Ovary (tissue), 9 donors: ENCODE measurements around the gene CMTM6. TPM values are rescaled to one million over a fixed set of nuclear protein-coding genes. Genes with fewer than 3 reads are reported as not detected.

ENCODE experiments used
- DNase-seq, 5 donors: peaks; one replicate each; pipeline ENCODE4 v3.0.0-alpha.2; 2019 to 2020
- H3K27ac ChIP-seq, 2 donors: fragments of 200-600 bp; one replicate each; pipeline versions ENCODE4 v1.5.1 to v1.8.0; 2019 to 2022
- H3K27me3 ChIP-seq: fragments of 200-600 bp; one replicate; pipeline ENCODE4 v1.8.0; 2022
- H3K36me3 ChIP-seq: fragments of 200-600 bp; sonication (generic); one replicate; pipeline ENCODE4 v1.5.1; 2019
- H3K4me1 ChIP-seq: one replicate; pipeline ENCODE4 v1.8.1; 2013; ENCODE audit warnings: mild to moderate bottlenecking, moderate library complexity; ENCODE audit not compliant: insufficient read depth
- H3K4me3 ChIP-seq: fragments of 200-600 bp; sonication (generic); one replicate; pipeline ENCODE4 v1.5.1; 2017
- H3K9me3 ChIP-seq, 2 donors: fragments of 200-600 bp in 1 of 2; sonication (generic) in 1 of 2; one replicate each; pipeline versions ENCODE4 v1.5.1 to v1.8.1; 2013 to 2019; ENCODE audit warnings: mild to moderate bottlenecking in 1 of 2, moderate library complexity in 1 of 2
- CTCF ChIP-seq, 3 donors: fragments of 450-650 bp in 2 of 3; fragments of 200-600 bp in 1 of 3; IDR thresholded peaks; one replicate each; pipeline versions ENCODE4 v1.5.1 to v1.8.0; 2016 to 2022; ENCODE audit warnings: antibody characterized with exemption in 3 of 3, mild to moderate bottlenecking in 1 of 3
- EP300 ChIP-seq: sonication (generic); formaldehyde crosslinking; IDR thresholded peaks from one replicate; pipeline ENCODE4 v1.6.1; 2017; ENCODE audit warnings: antibody characterized with exemption
- POLR2A ChIP-seq: fragments of 450-650 bp; IDR thresholded peaks from one replicate; pipeline ENCODE4 v1.6.1; 2017; ENCODE audit warnings: antibody characterized with exemption, mild to moderate bottlenecking, moderate library complexity
- WGBS, 3 donors: extraction: QIAGEN DNeasy Blood & Tissue Kit in 1 of 3; methylation state at CpG; one replicate each; pipeline versions ENCODE4 v1.1.5 to v1.1.7; 2013 to 2017; 5-methylcytosine and 5-hydroxymethylcytosine counted together
- intact Hi-C, 4 donors: fragments of 100-400 bp; cut with DNase I; formaldehyde crosslinking; loops; one replicate each; pipeline versions ENCODE4 v1.11.0 to v1.15.1; 2022 to 2023
- polyA plus RNA-seq, 2 donors: library from polyadenylated mRNA; stranded (reverse); fragments of 200-250 nt in 1 of 2; fragments of 350-450 nt in 1 of 2; fragmentation: Illumina TruSeq in 1 of 2; extraction: RNeasy Lipid Tissue Mini Kit (QIAGEN cat#74804) in 1 of 2; gene quantifications; one replicate each; pipeline ENCODE4 v1.2.3, GENCODE V29; 2013 to 2014
- total RNA-seq, 7 donors: library from RNA; depleted of rRNA in 2 of 7; stranded (reverse); fragments of >200 nt in 2 of 7; fragmentation: NEBNext Ultra II Directional in 3 of 7; extraction: Animal tissue kit (Norgen Biotek cat#: 25700) in 3 of 7; gene quantifications; one replicate each; pipeline versions ENCODE4 v1.1.0 to v1.2.4, GENCODE V29; 2016 to 2023
- donor health status: DM: no; HTN: no; CAD: no; lungs with moderate emphysema.
- donor health status: DM: no; HTN: no; CAD: no.
- donor health status: Bipolar disorder and iron deficiency.
- donor health status: DM: yes; HTN: yes; CAD: no.
- donor health status: DM: no; HTN: no; CAD: no.
- donor health status: DM: yes; HTN: yes; CAD: no.

Gene CMTM6
- total and polyA plus RNA-seq, 9 donors, result 19.7 to 150 (median 25.9) TPM

- TF ChIP-seq EP300 (no peak), POLR2A (no peak), CTCF (IDR thresholded peaks at IDR 0.05) (no peak)
- H3K27me3 ChIP-seq, result no peaks in the 10 kb centered on the region
- no peaks in the 10 kb centered on the region for H3K9me3 ChIP-seq
- no peaks in the 10 kb centered on the region for H3K36me3 ChIP-seq
- no peak overlapping the region for H3K27ac ChIP-seq
- intact Hi-C loops, result no loop called here
- H3K4me3 ChIP-seq, result no peak overlapping the region
- DNase-seq, result no peak
- H3K4me1 ChIP-seq, result no peaks in the 10 kb centered on the region
Measured at GRCh38 chr3:32545305-32545704, 42.7 kb upstream of the CMTM6 start.

- Histone ChIP-seq H3K9me3 (no peaks in the 10 kb centered on the region), H3K27ac (no peak overlapping the region), H3K4me1 (no peaks in the 10 kb centered on the region), H3K27me3 (no peaks in the 10 kb centered on the region), H3K4me3 (no peak overlapping the region), H3K36me3 (no peaks in the 10 kb centered on the region)
- 81 to 90% (median 84%) methylated on average over 2 of the region's 2 CpGs for WGBS, 3 donors
- no peak for DNase-seq
- intact Hi-C loops, result no loop called here
- no peak for TF ChIP-seq POLR2A
- no peak for TF ChIP-seq CTCF (IDR thresholded peaks at IDR 0.05)
- no peak for TF ChIP-seq EP300
Measured at GRCh38 chr3:32544894-32545293, 42.2 kb upstream of the CMTM6 start.

- Histone ChIP-seq H3K4me3 (no peak overlapping the region), H3K4me1 (no peaks in the 10 kb centered on the region), H3K27me3 (no peaks in the 10 kb centered on the region), H3K9me3 (no peaks in the 10 kb centered on the region), H3K27ac (no peak overlapping the region), H3K36me3 (no peaks in the 10 kb centered on the region)
- no peak for TF ChIP-seq EP300
- no peak for TF ChIP-seq CTCF (IDR thresholded peaks at IDR 0.05)
- TF ChIP-seq POLR2A, result no peak
- 90 to 97% (median 97%) methylated on average over 2 of the region's 2 CpGs for WGBS, 3 donors
- no peak for DNase-seq
- intact Hi-C loops, result no loop called here
Measured at GRCh38 chr3:32542807-32543206, 40.2 kb upstream of the CMTM6 start.

- H3K27me3 ChIP-seq, result no peaks in the 10 kb centered on the region
- no peak overlapping the region for H3K4me3 ChIP-seq
- no peak for DNase-seq
- WGBS, 3 donors, result 92 to 94% (median 94%) methylated on average over 4 of the region's 4 CpGs
- H3K4me1 ChIP-seq, result no peaks in the 10 kb centered on the region
- intact Hi-C loops, result no loop called here
- no peak overlapping the region for H3K27ac ChIP-seq
- H3K9me3 ChIP-seq, result no peaks in the 10 kb centered on the region
- TF ChIP-seq POLR2A, result no peak
- no peak for TF ChIP-seq CTCF (IDR thresholded peaks at IDR 0.05)
- no peak for TF ChIP-seq EP300
- H3K36me3 ChIP-seq, result no peaks in the 10 kb centered on the region
Measured at GRCh38 chr3:32540899-32541298, 38.2 kb upstream of the CMTM6 start.

- WGBS, 3 donors, result 97 to 100% (median 98%) methylated on average over 1 of the region's 1 CpG
- TF ChIP-seq EP300, result no peak
- no peak for TF ChIP-seq CTCF (IDR thresholded peaks at IDR 0.05)
- TF ChIP-seq POLR2A, result no peak
- H3K4me3 ChIP-seq, result no peak overlapping the region
- H3K4me1 ChIP-seq, result no peaks in the 10 kb centered on the region
- intact Hi-C loops, result no loop called here
- H3K9me3 ChIP-seq, result no peaks in the 10 kb centered on the region
- H3K27ac ChIP-seq, result no peak overlapping the region
- no peaks in the 10 kb centered on the region for H3K36me3 ChIP-seq
- no peak for DNase-seq
- H3K27me3 ChIP-seq, result no peaks in the 10 kb centered on the region
Measured at GRCh38 chr3:32532434-32532833, 29.8 kb upstream of the CMTM6 start.
